Activated B cell treated with CpG ODN at 0.5 μM for 24 hours (primary cell): Measurements from ENCODE around the gene IREB2. TPM values are rescaled to one million over a fixed set of nuclear protein-coding genes. Genes with fewer than 3 reads are reported as not detected.

Experiments
- ATAC-seq: fragments of 200-7000 bp; cut with Tn5 transposase; one replicate; pipeline ENCODE4 v1.10.0; 2021; ENCODE audit warnings: low read depth, mild to moderate bottlenecking, moderate library complexity
- CTCF ChIA-PET: fragments of 350-600 bp; sonication (Branson Sonifier 250); formaldehyde crosslinking; loops from one replicate; lab custom pipeline; 2021; ENCODE audit warnings: antibody characterized with exemption; lab: Charles Lee
- POLR2A ChIA-PET: fragments of 350-600 bp; sonication (Branson Sonifier 250); formaldehyde crosslinking; loops from one replicate; lab custom pipeline; 2021; ENCODE audit warnings: antibody characterized with exemption; lab: Charles Lee
- DNase-seq: peaks from one replicate; pipeline ENCODE4 v3.0.0; 2022
- H3K27ac Mint-ChIP-seq: one replicate; pipeline ENCODE4 v1.8.0; 2020; ENCODE audit warnings: mixed read lengths
- H3K27me3 Mint-ChIP-seq: one replicate; pipeline ENCODE4 v1.8.0; 2021; ENCODE audit warnings: mixed read lengths
- H3K36me3 Mint-ChIP-seq: one replicate; pipeline ENCODE4 v1.8.0; 2021; ENCODE audit warnings: low read depth, mixed read lengths
- H3K4me1 Mint-ChIP-seq: one replicate; pipeline ENCODE4 v1.8.0; 2021; ENCODE audit warnings: mixed read lengths
- H3K4me3 Mint-ChIP-seq: one replicate; pipeline ENCODE4 v1.8.0; 2020; ENCODE audit warnings: mild to moderate bottlenecking, mixed read lengths
- H3K9me3 Mint-ChIP-seq: one replicate; pipeline ENCODE4 v1.8.0; 2020; ENCODE audit warnings: mixed read lengths
- CTCF ChIP-seq: fragments of 200-600 bp; IDR thresholded peaks from one replicate; pipeline ENCODE4 v1.8.0; 2022; ENCODE audit warnings: antibody characterized with exemption, mild to moderate bottlenecking
- intact Hi-C: fragments of 100-400 bp; cut with micrococcal nuclease; formaldehyde crosslinking; loops from one replicate; pipeline ENCODE4 v1.15.1; 2024
- total RNA-seq: library from RNA; stranded (reverse); gene quantifications from 2 replicates; pipeline ENCODE4 v1.2.3, GENCODE V29; 2022

The IREB2 gene
- total RNA-seq, 1 donor from 2014 or later: 75.9 TPM

GRCh38 chr15:78450285-78450858, 12.4 kb downstream of the IREB2 start:
- H3K4me3 Mint-ChIP-seq: no peak overlapping the region
- CTCF ChIA-PET: no interaction called here
- no peak for ATAC-seq

DNA sequence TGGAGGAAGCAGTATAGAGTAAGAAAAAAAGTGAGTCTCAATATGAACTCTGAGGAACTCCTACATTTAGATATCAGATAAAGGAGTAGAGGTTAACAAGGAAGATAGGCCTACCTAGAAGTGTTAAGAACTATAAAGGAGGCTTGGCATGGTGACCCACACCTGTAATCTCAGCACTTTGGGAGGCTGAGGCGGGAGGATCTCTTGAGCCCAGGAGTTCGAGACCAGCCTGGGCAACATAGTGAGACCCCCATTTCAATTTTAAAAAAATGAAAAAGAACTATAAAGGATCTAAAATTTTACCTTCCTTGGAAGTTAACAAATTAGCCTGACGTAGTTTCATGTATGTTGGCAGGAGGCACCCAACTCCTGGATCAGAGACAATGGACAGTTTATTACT, 14.5 kb downstream of the IREB2 start:
- H3K4me1 Mint-ChIP-seq: peaks cover 58% of the 10 kb centered on the region
- H3K27ac Mint-ChIP-seq: no peak overlapping the region
- peaks cover 3% of the 10 kb centered on the region for H3K9me3 Mint-ChIP-seq
- TF ChIP-seq CTCF: no peak
- H3K27me3 Mint-ChIP-seq: no peaks in the 10 kb centered on the region
- ChIA-PET POLR2A (interaction anchor here (1.3 kb wide), 1 partner anchor 15 kb away, joined by 6 read pairs; the partner anchor contains the start of gene IREB2), CTCF (no interaction called here)
- DNase-seq: no peak
- no peak for ATAC-seq
- peaks cover 28% of the 10 kb centered on the region for H3K36me3 Mint-ChIP-seq
- intact Hi-C loops: no loop called here
- H3K4me3 Mint-ChIP-seq: no peak overlapping the region

More at GRCh38 chr15:78450285-78450858, 12.4 kb downstream of the IREB2 start:
- no peaks in the 10 kb centered on the region for H3K27me3 Mint-ChIP-seq
- no peak overlapping the region for H3K27ac Mint-ChIP-seq
- peaks cover 40% of the 10 kb centered on the region for H3K36me3 Mint-ChIP-seq
- intact Hi-C loops: no loop called here
- POLR2A ChIA-PET: interaction anchor here (0.6 kb wide), 1 partner anchor 301 kb away, joined by 6 read pairs; the partner anchor contains the start of gene IDH3A
- TF ChIP-seq CTCF: no peak
- peaks cover 3% of the 10 kb centered on the region for H3K9me3 Mint-ChIP-seq
- DNase-seq: no peak
- H3K4me1 Mint-ChIP-seq: peaks cover 52% of the 10 kb centered on the region

DNA sequence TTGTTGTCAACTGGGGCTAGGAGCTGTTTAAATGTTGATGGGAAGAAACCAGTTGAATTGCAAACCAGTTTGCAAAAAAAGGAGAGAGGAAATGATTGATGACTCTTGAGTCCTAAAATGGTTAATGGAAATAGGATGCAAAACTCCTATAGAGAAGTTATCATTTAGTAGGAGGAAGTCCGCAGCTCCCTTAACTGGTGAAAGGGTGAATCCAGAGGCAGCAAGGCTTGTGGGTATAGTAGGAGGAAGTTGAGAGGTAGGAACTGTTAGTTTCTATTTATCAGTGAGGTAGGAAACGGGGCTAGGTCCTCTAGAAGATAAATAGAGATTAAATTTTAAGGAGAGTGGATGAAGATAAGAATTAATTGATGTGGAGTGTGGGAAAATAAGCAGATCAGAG, 15.4 kb downstream of the IREB2 start:
- POLR2A ChIA-PET: interaction anchor here (1.3 kb wide), 1 partner anchor 16 kb away, joined by 6 read pairs; the partner anchor contains the start of gene IREB2
- TF ChIP-seq CTCF: no peak
- no peak for DNase-seq
- peaks cover 60% of the 10 kb centered on the region for H3K4me1 Mint-ChIP-seq
- H3K36me3 Mint-ChIP-seq: peaks cover 29% of the 10 kb centered on the region
- H3K27ac Mint-ChIP-seq: peak overlapping the region; percentile 26
- H3K9me3 Mint-ChIP-seq: peaks cover 3% of the 10 kb centered on the region
- intact Hi-C loops: no loop called here
- peak overlapping the region; percentile 12 for H3K4me3 Mint-ChIP-seq
- no peak for ATAC-seq
- CTCF ChIA-PET: no interaction called here
- no peaks in the 10 kb centered on the region for H3K27me3 Mint-ChIP-seq

GRCh38 chr15:78454992-78455391, 17.0 kb downstream of the IREB2 start:
- Mint-ChIP-seq H3K36me3 (peaks cover 30% of the 10 kb centered on the region), H3K4me1 (peaks cover 63% of the 10 kb centered on the region), H3K9me3 (peaks cover 3% of the 10 kb centered on the region), H3K4me3 (peak overlapping the region; percentile 21), H3K27me3 (no peaks in the 10 kb centered on the region), H3K27ac (peak overlapping the region; percentile 73)
- ChIA-PET POLR2A (interaction anchor here (1.0 kb wide), 1 partner anchor 17 kb away, joined by 3 read pairs; the partner anchor contains the start of gene IREB2), CTCF (no interaction called here)
- intact Hi-C loops: loop anchor here (2.0 to 5.0 kb wide), 2 partner anchors 16 to 37 kb away; partner anchors contain the start of gene IREB2
- DNase-seq (no peak), ATAC-seq (peak; percentile 88)
- no peak for TF ChIP-seq CTCF

GRCh38 chr15:78455749-78456148, 17.7 kb downstream of the IREB2 start:
- no peak overlapping the region for H3K27ac Mint-ChIP-seq
- peaks cover 26% of the 10 kb centered on the region for H3K36me3 Mint-ChIP-seq
- peaks cover 3% of the 10 kb centered on the region for H3K9me3 Mint-ChIP-seq
- DNase-seq: no peak
- H3K27me3 Mint-ChIP-seq: no peaks in the 10 kb centered on the region
- H3K4me1 Mint-ChIP-seq: peaks cover 66% of the 10 kb centered on the region
- TF ChIP-seq CTCF: no peak
- CTCF ChIA-PET: no interaction called here
- ATAC-seq: no peak
- no peak overlapping the region for H3K4me3 Mint-ChIP-seq
- POLR2A ChIA-PET: no interaction called here
- intact Hi-C loops: loop anchor here (2.0 to 5.0 kb wide), 2 partner anchors 17 to 37 kb away; partner anchors contain the start of gene IREB2
